ENCODE measurements around the gene DDIT4.
A peak's percentile ranks its signal among the peaks of the same experiment; 100 is the strongest.
"Not testable (repeated sequence)": the region's sequence is repeated elsewhere in the genome, so short reads cannot be mapped to it uniquely, and the experiment has no call there.

DDIT4 gene

GRCh38 chr10:72267381-72267780 is 6.3 kb upstream of the DDIT4 start:
- no peak for DNase-seq (ENCODE audit: low read depth, low spot score)

GRCh38 chr10:72267819-72268399 is 5.8 kb upstream of the DDIT4 start:
- DNase-seq (ENCODE audit: low read depth, low spot score): no peak

- not testable (repeated sequence) for DNase-seq (ENCODE audit: low read depth, low spot score)
These were observed 5.1 kb upstream of the DDIT4 start for GRCh38 chr10:72268475-72269200.

- DNase-seq (ENCODE audit: low read depth, low spot score): no peak
These were observed 3.0 kb upstream of the DDIT4 start for GRCh38 chr10:72270607-72271281.

GRCh38 chr10:72272689-72273409 is 875 bp upstream of the DDIT4 start:
- no peak for DNase-seq (ENCODE audit: low read depth, low spot score)

- no peak for DNase-seq (ENCODE audit: low read depth, low spot score)
These were observed 547 bp downstream of the DDIT4 start for GRCh38 chr10:72274213-72274729.

GRCh38 chr10:72274730-72275350 is 1.1 kb downstream of the DDIT4 start:
- DNase-seq (ENCODE audit: low read depth, low spot score): peak; percentile 40

GRCh38 chr10:72275351-72276012 is 1.8 kb downstream of the DDIT4 start:
- DNase-seq (ENCODE audit: low read depth, low spot score): no peak

- no peak for DNase-seq (ENCODE audit: low read depth, low spot score)
These were observed 2.3 kb downstream of the DDIT4 start for GRCh38 chr10:72276013-72276387.

GRCh38 chr10:72276421-72277339 is 3.0 kb downstream of the DDIT4 start:
- no peak for DNase-seq (ENCODE audit: low read depth, low spot score)

GRCh38 chr10:72277340-72277995 is 3.7 kb downstream of the DDIT4 start:
- DNase-seq (ENCODE audit: low read depth, low spot score): no peak

- no peak for DNase-seq (ENCODE audit: low read depth, low spot score)
These were observed 4.4 kb downstream of the DDIT4 start for GRCh38 chr10:72277996-72278667.

- DNase-seq (ENCODE audit: low read depth, low spot score): no peak
These were observed 5.1 kb downstream of the DDIT4 start for GRCh38 chr10:72278668-72279393.

- DNase-seq (ENCODE audit: low read depth, low spot score): not testable (repeated sequence)
These were observed 5.9 kb downstream of the DDIT4 start for GRCh38 chr10:72279587-72279986.

- no peak for DNase-seq (ENCODE audit: low read depth, low spot score)
These were observed 9.4 kb downstream of the DDIT4 start for GRCh38 chr10:72283131-72283530.

- DNase-seq (ENCODE audit: low read depth, low spot score): no peak
These were observed 12.3 kb downstream of the DDIT4 start for GRCh38 chr10:72285972-72286521.

- DNase-seq (ENCODE audit: low read depth, low spot score): no peak
These were observed 17.4 kb downstream of the DDIT4 start for GRCh38 chr10:72291019-72291532.
